Loucy (cell line): ENCODE measurements around the gene METTL17.

Experiments
- EZH2phosphoT487 ChIP-seq: fragments of 200-600 bp; IDR thresholded peaks from 2 replicates; pipeline ENCODE4 v1.6.1; 2018; ENCODE audit warnings: antibody characterized with exemption, mild to moderate bottlenecking, moderate library complexity, borderline replicate concordance
- TF ChIP-seq, protein P1 (sequence below): fragments of 200-600 bp; sonication (generic); conservative IDR thresholded peaks from 2 replicates; pipeline ENCODE4 v1.5.1; 2014; ENCODE audit warnings: mild to moderate bottlenecking, antibody characterized with exemption, low read length

DNA sequence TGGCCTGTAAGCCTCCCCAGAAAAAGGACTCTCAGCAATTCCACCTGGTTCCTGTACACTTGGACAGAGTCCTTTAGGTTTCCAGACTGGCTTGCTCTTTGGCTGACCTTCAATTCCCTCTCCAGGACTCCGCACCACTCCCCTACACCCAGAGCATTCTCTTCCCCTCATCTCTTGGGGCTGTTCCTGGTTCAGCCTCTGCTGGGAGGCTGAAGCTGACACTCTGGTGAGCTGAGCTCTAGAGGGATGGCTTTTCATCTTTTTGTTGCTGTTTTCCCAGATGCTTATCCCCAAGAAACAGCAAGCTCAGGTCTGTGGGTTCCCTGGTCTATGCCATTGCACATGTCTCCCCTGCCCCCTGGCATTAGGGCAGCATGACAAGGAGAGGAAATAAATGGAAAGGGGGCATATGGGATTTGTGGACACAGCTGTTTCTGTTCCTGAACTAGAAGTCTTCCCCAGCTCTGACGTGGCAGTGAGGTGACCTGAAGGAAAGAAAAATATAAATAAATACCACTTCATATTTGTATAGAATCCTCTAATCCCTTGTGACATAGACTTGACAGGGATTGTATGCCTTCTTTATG is 53.7 kb downstream of the METTL17 start:
- TF ChIP-seq, protein P1, sequence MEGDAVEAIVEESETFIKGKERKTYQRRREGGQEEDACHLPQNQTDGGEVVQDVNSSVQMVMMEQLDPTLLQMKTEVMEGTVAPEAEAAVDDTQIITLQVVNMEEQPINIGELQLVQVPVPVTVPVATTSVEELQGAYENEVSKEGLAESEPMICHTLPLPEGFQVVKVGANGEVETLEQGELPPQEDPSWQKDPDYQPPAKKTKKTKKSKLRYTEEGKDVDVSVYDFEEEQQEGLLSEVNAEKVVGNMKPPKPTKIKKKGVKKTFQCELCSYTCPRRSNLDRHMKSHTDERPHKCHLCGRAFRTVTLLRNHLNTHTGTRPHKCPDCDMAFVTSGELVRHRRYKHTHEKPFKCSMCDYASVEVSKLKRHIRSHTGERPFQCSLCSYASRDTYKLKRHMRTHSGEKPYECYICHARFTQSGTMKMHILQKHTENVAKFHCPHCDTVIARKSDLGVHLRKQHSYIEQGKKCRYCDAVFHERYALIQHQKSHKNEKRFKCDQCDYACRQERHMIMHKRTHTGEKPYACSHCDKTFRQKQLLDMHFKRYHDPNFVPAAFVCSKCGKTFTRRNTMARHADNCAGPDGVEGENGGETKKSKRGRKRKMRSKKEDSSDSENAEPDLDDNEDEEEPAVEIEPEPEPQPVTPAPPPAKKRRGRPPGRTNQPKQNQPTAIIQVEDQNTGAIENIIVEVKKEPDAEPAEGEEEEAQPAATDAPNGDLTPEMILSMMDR: no peak
- TF ChIP-seq EZH2phosphoT487: no peak
